GM12891 (cell line): ENCODE measurements around the gene ARHGAP5.

Experiments
- PAX5 ChIP-seq: IDR thresholded peaks from 2 replicates; pipeline ENCODE4 v1.6.1; 2011; ENCODE audit warnings: low read length, moderate library complexity, mild to moderate bottlenecking; ENCODE audit not compliant: insufficient read depth, severe bottlenecking
- POLR2A ChIP-seq: IDR thresholded peaks from 2 replicates; pipeline ENCODE4 v1.6.1; 2011; ENCODE audit warnings: low read depth, low read length, control low read depth
- POLR2AphosphoS5 ChIP-seq: IDR thresholded peaks from 2 replicates; pipeline ENCODE4 v1.6.1; 2011; ENCODE audit warnings: low read depth, low read length, control low read depth
- POU2F2 ChIP-seq: IDR thresholded peaks from 2 replicates; pipeline ENCODE4 v1.6.1; 2011; ENCODE audit warnings: low read depth, mild to moderate bottlenecking, control low read depth, low read length, moderate library complexity
- SPI1 ChIP-seq: IDR thresholded peaks from 2 replicates; pipeline ENCODE4 v1.6.1; 2011; ENCODE audit warnings: low read depth, low read length, control low read depth
- TAF1 ChIP-seq: IDR thresholded peaks from 2 replicates; pipeline ENCODE4 v1.6.1; 2011; ENCODE audit warnings: low read depth, low read length, control low read depth

- no peak for TF ChIP-seq POLR2AphosphoS5
- TF ChIP-seq POLR2A: no peak
- TF ChIP-seq POU2F2: no peak
- no peak for TF ChIP-seq PAX5
- TF ChIP-seq TAF1: no peak
- TF ChIP-seq SPI1: no peak
Measured at GRCh38 chr14:32100175-32100574, 23.1 kb downstream of the ARHGAP5 start.
